Body of pancreas (tissue), 4 donors: ENCODE results near the gene ZNF521.

ENCODE experiments used
- CTCF ChIP-seq, 7 experiments: fragments of 450-650 bp in 4 of 7; fragments of 200-600 bp in 3 of 7; sonication (generic) in 3 of 7; IDR thresholded peaks; one replicate each; pipeline ENCODE4 v1.5.1; 2016 to 2019; ENCODE audit warnings: antibody characterized with exemption in 7 of 7
- POLR2A ChIP-seq, 3 donors: fragments of 450-650 bp; IDR thresholded peaks; one replicate each; pipeline ENCODE4 v1.6.1; 2016; ENCODE audit warnings: antibody characterized with exemption in 3 of 3, mild to moderate bottlenecking in 2 of 3

DNA sequence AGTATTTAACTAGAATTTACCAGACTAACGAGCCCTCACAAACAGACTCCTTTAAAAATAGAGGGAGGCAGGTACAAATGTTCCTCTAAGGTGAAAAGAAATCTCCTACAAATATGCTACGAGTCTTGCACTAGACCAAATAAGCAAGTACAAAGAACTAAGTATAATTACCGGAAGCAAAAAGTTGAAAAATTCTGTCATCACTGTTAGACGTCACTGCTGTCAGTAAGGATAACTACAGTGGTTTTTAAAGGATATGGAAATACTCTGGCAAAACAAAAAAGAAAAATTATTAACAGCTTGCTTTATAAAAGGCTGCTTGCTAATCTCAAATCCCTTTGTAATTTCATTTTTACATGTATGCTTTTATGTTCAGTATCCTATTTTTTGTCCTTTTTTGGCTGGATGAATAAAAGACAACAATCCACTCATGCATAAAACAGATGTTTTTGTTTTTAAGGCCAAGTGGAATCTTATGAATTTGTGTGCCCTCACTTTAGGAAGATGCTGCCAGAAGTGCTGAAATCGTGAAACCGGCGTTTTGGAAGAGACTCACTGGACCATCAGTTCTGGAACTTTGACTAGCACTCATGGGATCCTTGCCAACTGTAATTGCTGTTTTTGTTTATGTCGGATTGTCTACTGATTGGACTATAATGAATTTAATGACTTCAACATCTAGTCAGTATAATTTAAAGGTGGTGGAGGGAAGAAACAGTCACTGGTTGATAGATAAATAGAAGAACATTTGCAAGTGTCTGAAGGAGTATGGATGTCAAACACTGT lies 6.7 kb downstream of the ZNF521 start:
- TF ChIP-seq POLR2A (IDR thresholded peaks at IDR 0.05) (no peak), CTCF (IDR thresholded peaks at IDR 0.05) (no peak)
